H7 (cell line): ENCODE results near the gene XXYLT1. TPM values are rescaled to one million over a fixed set of nuclear protein-coding genes. Genes with fewer than 3 reads are reported as not detected.
A peak's percentile ranks its signal among the peaks of the same experiment; 100 is the strongest.

Experiments used
- DNase-seq: peaks from one replicate; pipeline ENCODE4 v3.0.0; 2012
- H3K27me3 ChIP-seq: 2 replicates; pipeline ENCODE4 v1.6.0; 2011; ENCODE audit warnings: mild to moderate bottlenecking, low read length; ENCODE audit not compliant: control insufficient read depth, insufficient read depth
- H3K36me3 ChIP-seq: replicated peaks from 2 replicates; pipeline ENCODE4 v1.5.1; 2011; ENCODE audit warnings: low read length; ENCODE audit not compliant: control insufficient read depth, insufficient read depth
- H3K4me3 ChIP-seq: 2 replicates; pipeline ENCODE4 v1.5.1; 2011; ENCODE audit warnings: low read depth, mild to moderate bottlenecking, control low read depth, low read length, moderate library complexity; ENCODE audit not compliant: insufficient read depth
- total RNA-seq: library from RNA; depleted of rRNA; stranded (reverse); fragments of >200 nt; shearing (Covaris generic); gene quantifications from 2 replicates; pipeline ENCODE4 v1.2.3, GENCODE V29; 2014

Gene XXYLT1
- total RNA-seq, 1 experiment from 2014 or later, result 40.9 TPM

- Histone ChIP-seq H3K27me3 (no peaks in the 10 kb centered on the region), H3K4me3 (no peak overlapping the region), H3K36me3 (no peaks in the 10 kb centered on the region)
- DNase-seq, result no peak
Observed at GRCh38 chr3:195153653-195154052, 117.3 kb downstream of the XXYLT1 start.

GRCh38 chr3:195153130-195153529, 117.8 kb downstream of the XXYLT1 start:
- no peaks in the 10 kb centered on the region for H3K36me3 ChIP-seq
- H3K4me3 ChIP-seq, result no peak overlapping the region
- H3K27me3 ChIP-seq, result no peaks in the 10 kb centered on the region
- DNase-seq, result peak; percentile 69

GRCh38 chr3:195151866-195152541, 119.0 kb downstream of the XXYLT1 start:
- Histone ChIP-seq H3K27me3 (no peaks in the 10 kb centered on the region), H3K36me3 (no peaks in the 10 kb centered on the region), H3K4me3 (no peak overlapping the region)
- DNase-seq, result no peak

GRCh38 chr3:195151402-195151801, 119.6 kb downstream of the XXYLT1 start:
- Histone ChIP-seq H3K27me3 (no peaks in the 10 kb centered on the region), H3K4me3 (no peak overlapping the region), H3K36me3 (no peaks in the 10 kb centered on the region)
- DNase-seq, result no peak

- peak overlapping the region; percentile 22 for H3K4me3 ChIP-seq
Observed at GRCh38 chr3:195150181-195151118, 120.5 kb downstream of the XXYLT1 start.

GRCh38 chr3:195149292-195150030, 121.5 kb downstream of the XXYLT1 start:
- no peak for DNase-seq
- H3K27me3 ChIP-seq, result no peaks in the 10 kb centered on the region
- H3K4me3 ChIP-seq, result no peak overlapping the region
- H3K36me3 ChIP-seq, result no peaks in the 10 kb centered on the region

More at GRCh38 chr3:195150181-195151118, 120.5 kb downstream of the XXYLT1 start:
- Histone ChIP-seq H3K27me3 (no peaks in the 10 kb centered on the region), H3K36me3 (no peaks in the 10 kb centered on the region)
- DNase-seq, result peak; percentile 70

- no peak for DNase-seq
- Histone ChIP-seq H3K36me3 (no peaks in the 10 kb centered on the region), H3K27me3 (no peaks in the 10 kb centered on the region), H3K4me3 (no peak overlapping the region)
Observed at GRCh38 chr3:195148549-195148948, 122.4 kb downstream of the XXYLT1 start.

- H3K4me3 ChIP-seq, result no peak overlapping the region
- no peak for DNase-seq
- H3K36me3 ChIP-seq, result no peaks in the 10 kb centered on the region
- H3K27me3 ChIP-seq, result no peaks in the 10 kb centered on the region
Observed at GRCh38 chr3:195147649-195148080, 123.3 kb downstream of the XXYLT1 start.

- no peaks in the 10 kb centered on the region for H3K27me3 ChIP-seq
- no peak for DNase-seq
- no peaks in the 10 kb centered on the region for H3K36me3 ChIP-seq
- H3K4me3 ChIP-seq, result no peak overlapping the region
Observed at GRCh38 chr3:195146131-195146530, 124.8 kb downstream of the XXYLT1 start.

- H3K4me3 ChIP-seq, result no peak overlapping the region
- H3K27me3 ChIP-seq, result no peaks in the 10 kb centered on the region
- DNase-seq, result no peak
- no peaks in the 10 kb centered on the region for H3K36me3 ChIP-seq
Observed at GRCh38 chr3:195145579-195145978, 125.4 kb downstream of the XXYLT1 start.

GRCh38 chr3:195143221-195143620, 127.7 kb downstream of the XXYLT1 start:
- no peaks in the 10 kb centered on the region for H3K27me3 ChIP-seq
- H3K4me3 ChIP-seq, result no peak overlapping the region
- DNase-seq, result no peak
- H3K36me3 ChIP-seq, result no peaks in the 10 kb centered on the region

GRCh38 chr3:195142519-195142918, 128.4 kb downstream of the XXYLT1 start:
- Histone ChIP-seq H3K27me3 (no peaks in the 10 kb centered on the region), H3K36me3 (no peaks in the 10 kb centered on the region), H3K4me3 (no peak overlapping the region)
- DNase-seq, result no peak

GRCh38 chr3:195140816-195141793, 129.9 kb downstream of the XXYLT1 start:
- no peak overlapping the region for H3K4me3 ChIP-seq
- DNase-seq, result no peak
- H3K36me3 ChIP-seq, result no peaks in the 10 kb centered on the region
- H3K27me3 ChIP-seq, result no peaks in the 10 kb centered on the region
